Natural killer cell (primary cell): Measurements from ENCODE around the gene CABLES2. TPM values are rescaled to one million over a fixed set of nuclear protein-coding genes. Genes with fewer than 3 reads are reported as not detected.

Experiments used
- ATAC-seq, 3 donors: fragments of 150-1000 bp in 2 of 3; fragments of 200-7000 bp in 1 of 3; cut with Tn5 transposase; 1 replicate in 1 of 3; 2 replicates in 2 of 3; pipeline ENCODE4 v1.10.0; 2021; ENCODE audit warnings: mild to moderate bottlenecking in 2 of 3, moderate library complexity in 2 of 3
- DNase-seq, 2 donors: peaks; one replicate each; pipeline versions ENCODE4 v3.0.0 to v3.0.0-alpha.2; 2013 to 2021; ENCODE audit warnings: mixed read lengths in 1 of 2
- H3K27ac ChIP-seq: one replicate; pipeline ENCODE4 v1.5.1; 2013; ENCODE audit warnings: mild to moderate bottlenecking, low read length
- H3K27me3 ChIP-seq: one replicate; pipeline ENCODE4 v1.6.1; 2013; ENCODE audit warnings: low read length; ENCODE audit not compliant: control insufficient read depth, insufficient read depth
- H3K36me3 ChIP-seq: one replicate; pipeline ENCODE4 v1.6.1; 2013; ENCODE audit warnings: low read length; ENCODE audit not compliant: control insufficient read depth, insufficient read depth
- H3K4me1 ChIP-seq: one replicate; pipeline ENCODE4 v1.6.1; 2013; ENCODE audit warnings: low read length; ENCODE audit not compliant: control insufficient read depth, insufficient read depth
- H3K4me3 ChIP-seq: one replicate; pipeline ENCODE4 v1.5.1; 2013; ENCODE audit warnings: low read length
- H3K9me3 ChIP-seq: one replicate; pipeline ENCODE4 v1.6.1; 2013; ENCODE audit warnings: low read length; ENCODE audit not compliant: control insufficient read depth, insufficient read depth
- H3K27ac Mint-ChIP-seq, 2 donors: one replicate each; pipeline ENCODE4 v1.8.0; 2022; ENCODE audit warnings: mild to moderate bottlenecking in 2 of 2, mixed read lengths in 2 of 2, moderate library complexity in 1 of 2
- H3K27me3 Mint-ChIP-seq, 2 donors: one replicate each; pipeline ENCODE4 v1.8.0; 2022; ENCODE audit warnings: low read depth in 2 of 2, mixed read lengths in 2 of 2
- H3K36me3 Mint-ChIP-seq: one replicate; pipeline ENCODE4 v1.8.0; 2022; ENCODE audit warnings: mixed read lengths
- H3K4me1 Mint-ChIP-seq, 2 donors: one replicate each; pipeline ENCODE4 v1.8.0; 2022; ENCODE audit warnings: mixed read lengths in 2 of 2
- H3K4me3 Mint-ChIP-seq: one replicate; pipeline ENCODE4 v1.8.0; 2022; ENCODE audit warnings: mild to moderate bottlenecking, moderate library complexity, mixed read lengths
- H3K9me3 Mint-ChIP-seq, 2 donors: one replicate each; pipeline ENCODE4 v1.8.0; 2022; ENCODE audit warnings: mixed read lengths in 2 of 2
- WGBS: methylation state at CpG from one replicate; pipeline ENCODE4 v1.1.7; 2013; ENCODE audit warnings: missing lambda C conversion rate; ENCODE audit not compliant: insufficient coverage; 5-methylcytosine and 5-hydroxymethylcytosine counted together
- intact Hi-C: fragments of 100-400 bp; cut with micrococcal nuclease; formaldehyde crosslinking; loops from one replicate; pipeline ENCODE4 v1.14.2; 2022
- total RNA-seq, 4 donors: library from RNA; stranded (reverse); fragments of 120-200 nt in 1 of 4; gene quantifications; one replicate each; pipeline versions ENCODE4 v1.2.3 to v1.2.4, GENCODE V29; 2013 to 2022
- TF ChIP-seq, protein P1 (sequence below): fragments of 200-600 bp; IDR thresholded peaks from one replicate; pipeline ENCODE4 v1.8.0; 2022; ENCODE audit warnings: antibody characterized with exemption

Gene CABLES2
- total RNA-seq, 3 donors from 2014 or later (not counting 1 experiment from before 2014, with no cell fraction given) = 8.0 to 9.3 (median 8.4) TPM

DNA sequence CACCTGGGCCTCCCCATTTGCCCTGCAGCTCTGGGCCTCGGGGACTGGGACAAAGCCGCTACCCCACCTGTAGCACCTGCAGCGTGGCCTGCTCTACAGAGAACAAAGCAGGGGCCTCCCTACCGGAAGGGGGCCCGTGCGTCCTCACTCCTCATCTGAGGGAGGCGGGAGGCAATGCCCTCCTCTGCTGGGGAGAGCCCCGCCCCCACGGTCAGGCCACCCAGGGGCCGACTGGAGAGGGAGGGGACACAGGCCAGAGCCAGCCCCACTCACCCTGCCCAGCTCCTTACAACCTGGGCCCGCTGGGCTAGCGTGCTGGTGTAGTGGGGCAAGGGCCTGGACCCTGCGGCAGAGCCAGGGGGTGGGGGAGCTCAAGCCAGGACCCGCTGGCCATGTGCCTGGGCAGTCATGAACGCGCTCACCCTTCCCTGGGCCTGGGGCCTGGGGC is 48.0 kb downstream of the CABLES2 start:
- intact Hi-C loops = no loop called here
- DNase-seq (no peak), ATAC-seq (no peak)
- Mint-ChIP-seq H3K9me3 (no peaks in the 10 kb centered on the region), H3K4me3 (no peak overlapping the region), H3K36me3 (no peaks in the 10 kb centered on the region), H3K27ac (no peak overlapping the region), H3K27me3 (no peaks in the 10 kb centered on the region), H3K4me1 (no peaks in the 10 kb centered on the region)
- no peaks in the 10 kb centered on the region for H3K9me3 ChIP-seq
- no peak overlapping the region for H3K27ac ChIP-seq
- WGBS = 92% methylated on average over 16 of the region's 16 CpGs
- H3K4me3 ChIP-seq = no peak overlapping the region
- TF ChIP-seq, protein P1, sequence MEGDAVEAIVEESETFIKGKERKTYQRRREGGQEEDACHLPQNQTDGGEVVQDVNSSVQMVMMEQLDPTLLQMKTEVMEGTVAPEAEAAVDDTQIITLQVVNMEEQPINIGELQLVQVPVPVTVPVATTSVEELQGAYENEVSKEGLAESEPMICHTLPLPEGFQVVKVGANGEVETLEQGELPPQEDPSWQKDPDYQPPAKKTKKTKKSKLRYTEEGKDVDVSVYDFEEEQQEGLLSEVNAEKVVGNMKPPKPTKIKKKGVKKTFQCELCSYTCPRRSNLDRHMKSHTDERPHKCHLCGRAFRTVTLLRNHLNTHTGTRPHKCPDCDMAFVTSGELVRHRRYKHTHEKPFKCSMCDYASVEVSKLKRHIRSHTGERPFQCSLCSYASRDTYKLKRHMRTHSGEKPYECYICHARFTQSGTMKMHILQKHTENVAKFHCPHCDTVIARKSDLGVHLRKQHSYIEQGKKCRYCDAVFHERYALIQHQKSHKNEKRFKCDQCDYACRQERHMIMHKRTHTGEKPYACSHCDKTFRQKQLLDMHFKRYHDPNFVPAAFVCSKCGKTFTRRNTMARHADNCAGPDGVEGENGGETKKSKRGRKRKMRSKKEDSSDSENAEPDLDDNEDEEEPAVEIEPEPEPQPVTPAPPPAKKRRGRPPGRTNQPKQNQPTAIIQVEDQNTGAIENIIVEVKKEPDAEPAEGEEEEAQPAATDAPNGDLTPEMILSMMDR = no peak
- no peaks in the 10 kb centered on the region for H3K27me3 ChIP-seq
- H3K4me1 ChIP-seq = no peaks in the 10 kb centered on the region
- H3K36me3 ChIP-seq = no peaks in the 10 kb centered on the region

DNA sequence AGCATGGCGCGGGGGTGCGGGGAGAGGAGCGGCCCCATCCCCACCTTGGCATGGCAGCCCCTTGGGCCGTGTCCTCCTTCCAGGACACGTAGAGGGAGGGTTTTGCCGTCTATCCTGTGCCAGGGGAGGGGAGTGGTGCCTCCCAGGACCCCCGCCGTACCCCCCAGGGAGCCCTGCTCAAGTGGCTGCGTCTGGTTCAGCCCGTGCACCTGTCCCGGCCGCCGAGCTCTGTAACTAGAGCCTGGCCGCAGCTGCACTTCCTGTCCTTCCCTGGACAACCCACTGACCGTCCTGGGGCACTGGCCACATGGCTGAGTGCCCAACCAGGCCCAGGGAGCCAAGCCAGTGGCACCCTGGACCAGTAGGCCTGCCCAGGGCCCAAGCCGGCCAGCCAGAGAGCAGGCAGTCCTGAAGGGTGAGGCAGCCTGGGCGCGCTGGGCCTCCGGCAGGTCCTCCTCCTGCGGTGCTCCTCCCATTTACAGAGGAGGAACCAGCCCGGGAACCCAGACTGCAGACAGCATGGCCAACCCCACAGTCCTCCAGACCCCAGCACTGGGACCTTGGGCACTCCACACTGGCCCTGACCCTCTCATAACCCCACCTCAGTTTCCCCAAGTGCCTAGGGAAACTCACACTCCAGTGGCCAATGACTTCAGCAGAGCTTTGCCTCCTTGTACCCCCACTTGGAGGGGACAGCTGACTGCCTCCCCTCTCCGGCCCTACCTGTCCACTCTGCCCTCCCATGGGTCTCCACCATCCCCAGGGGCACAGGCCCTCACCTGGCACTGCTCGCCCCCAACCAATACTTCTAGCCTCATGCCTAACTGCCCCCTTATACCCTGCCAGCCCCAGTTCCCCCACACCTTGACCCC is 48.7 kb downstream of the CABLES2 start:
- no peaks in the 10 kb centered on the region for H3K9me3 ChIP-seq
- DNase-seq (no peak), ATAC-seq (no peak)
- intact Hi-C loops = no loop called here
- 84% methylated on average over 24 of the region's 24 CpGs for WGBS
- no peak overlapping the region for H3K4me3 ChIP-seq
- H3K36me3 ChIP-seq = no peaks in the 10 kb centered on the region
- no peak overlapping the region for H3K27ac ChIP-seq
- Mint-ChIP-seq H3K27me3 (no peaks in the 10 kb centered on the region), H3K27ac (no peak overlapping the region), H3K4me1 (no peaks in the 10 kb centered on the region), H3K36me3 (no peaks in the 10 kb centered on the region), H3K4me3 (no peak overlapping the region), H3K9me3 (no peaks in the 10 kb centered on the region)
- TF ChIP-seq, protein P1 = no peak
- no peaks in the 10 kb centered on the region for H3K27me3 ChIP-seq
- H3K4me1 ChIP-seq = no peaks in the 10 kb centered on the region

DNA sequence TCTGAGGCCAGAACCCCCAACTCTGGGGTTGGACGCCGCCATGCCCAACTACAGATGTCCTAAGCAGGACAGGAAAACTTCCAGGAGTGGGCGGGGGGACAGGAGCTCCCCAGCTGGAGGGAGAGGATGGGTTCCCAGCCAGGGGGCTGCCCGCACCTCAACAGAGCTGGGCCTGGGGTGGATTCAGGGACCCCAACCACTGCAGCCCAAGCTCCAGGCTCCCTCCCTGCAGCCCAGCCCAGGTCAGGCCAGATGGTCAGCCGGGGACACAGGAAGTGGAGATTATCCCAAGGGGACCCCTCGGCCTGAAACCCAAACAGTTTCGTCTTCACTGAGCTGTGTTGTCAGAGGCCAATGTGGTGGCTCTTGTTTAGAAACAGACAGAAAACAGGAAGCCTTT is 49.4 kb downstream of the CABLES2 start:
- Histone ChIP-seq H3K9me3 (no peaks in the 10 kb centered on the region), H3K27me3 (no peaks in the 10 kb centered on the region), H3K27ac (no peak overlapping the region), H3K36me3 (no peaks in the 10 kb centered on the region), H3K4me3 (no peak overlapping the region), H3K4me1 (no peaks in the 10 kb centered on the region)
- TF ChIP-seq, protein P1 = no peak
- H3K4me1 Mint-ChIP-seq = no peaks in the 10 kb centered on the region
- H3K4me3 Mint-ChIP-seq = no peak overlapping the region
- 47% methylated on average over 7 of the region's 7 CpGs for WGBS
- no peaks in the 10 kb centered on the region for H3K9me3 Mint-ChIP-seq
- H3K27me3 Mint-ChIP-seq = no peaks in the 10 kb centered on the region
- DNase-seq (no peak), ATAC-seq (no peak)
- H3K27ac Mint-ChIP-seq = no peak overlapping the region
- intact Hi-C loops = no loop called here
- no peaks in the 10 kb centered on the region for H3K36me3 Mint-ChIP-seq
